GM18511 (cell line): ENCODE measurements around the gene GPAM.

ENCODE experiments used
- ATAC-seq: cut with Tn5 transposase; IDR thresholded peaks from one replicate; pipeline ENCODE4 v1.9.1; 2021; ENCODE audit warnings: mild to moderate bottlenecking, moderate library complexity; ENCODE audit not compliant: unreplicated experiment

Gene GPAM

DNA sequence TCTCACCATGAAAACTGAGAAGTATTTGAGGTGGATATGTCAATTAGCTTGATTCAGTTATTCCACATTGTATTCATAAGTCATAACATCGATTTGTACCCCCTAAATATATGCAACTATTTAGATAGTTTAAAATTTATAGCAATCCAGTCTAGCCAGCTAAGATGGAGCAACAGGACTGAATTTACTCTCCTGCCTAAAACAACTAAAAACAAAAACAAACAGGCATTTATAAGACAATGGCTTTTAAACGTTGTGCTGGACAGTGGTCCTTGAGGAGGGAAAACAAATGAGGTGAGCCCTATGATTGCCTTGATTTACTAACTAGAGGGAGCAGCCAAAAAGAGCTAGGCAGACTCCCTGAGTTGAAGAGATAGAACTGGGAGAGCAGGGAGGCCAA lies 814 bp upstream of the GPAM start:
- ATAC-seq: no peak

DNA sequence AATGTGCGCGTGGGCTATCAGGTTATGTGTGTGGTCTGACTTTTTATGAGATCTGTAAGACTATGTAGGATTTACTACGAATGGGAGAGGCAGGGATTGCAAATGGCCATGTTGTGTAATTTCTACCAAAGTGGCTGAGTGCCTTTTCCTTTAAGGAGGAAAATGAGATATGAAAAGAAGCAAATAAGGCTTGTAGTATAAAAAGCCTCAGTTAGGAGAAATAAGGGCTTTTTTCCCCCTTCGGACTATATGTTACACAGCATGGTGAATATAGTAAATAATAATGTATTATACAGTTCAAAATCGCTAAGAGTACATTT lies 447 bp upstream of the GPAM start:
- no peak for ATAC-seq

DNA sequence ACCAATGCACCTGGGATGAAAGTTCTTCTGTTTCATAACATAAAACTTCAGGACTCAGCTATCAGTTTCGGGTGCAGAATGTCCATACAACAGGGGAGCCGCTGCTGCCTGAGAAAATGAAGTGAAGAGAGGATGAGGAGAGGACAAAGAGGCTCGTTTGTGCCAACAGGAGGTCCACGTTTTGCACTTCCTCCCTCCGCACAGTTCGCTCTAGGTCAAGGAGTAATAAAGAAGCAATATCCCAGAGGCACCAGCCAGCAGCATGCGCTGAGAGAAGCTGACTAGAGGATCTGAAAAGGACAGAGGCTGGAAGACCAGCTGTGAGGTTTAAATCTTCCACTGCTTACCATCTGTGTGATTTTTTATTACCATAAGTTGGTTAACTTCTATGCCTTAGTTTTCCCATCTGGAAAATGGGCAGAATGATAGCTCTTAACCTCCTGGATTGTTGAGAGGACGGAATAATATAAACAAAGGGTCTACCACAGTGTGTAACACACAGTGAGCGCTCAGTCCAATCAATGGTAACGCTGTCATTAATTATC lies 709 bp downstream of the GPAM start:
- ATAC-seq: no peak

DNA sequence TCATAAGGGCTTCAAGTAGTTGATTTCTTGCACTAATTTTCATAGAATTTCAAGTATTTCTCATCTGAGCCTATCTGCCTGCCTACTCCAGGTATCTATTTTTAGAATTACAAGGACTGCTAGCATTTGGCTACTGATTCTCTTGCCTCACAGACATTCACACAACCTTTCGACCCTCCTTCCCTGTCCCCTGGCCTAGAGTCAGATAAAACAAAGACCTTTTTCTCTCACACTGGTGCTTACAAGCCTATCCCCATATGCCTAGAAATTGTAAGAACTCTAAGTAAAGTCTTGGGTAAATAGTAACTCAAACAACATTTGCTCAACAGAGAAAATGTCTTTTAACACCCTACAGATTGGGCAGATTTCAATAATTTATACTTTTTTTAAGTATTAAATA lies 6.3 kb downstream of the GPAM start:
- ATAC-seq: no peak

DNA sequence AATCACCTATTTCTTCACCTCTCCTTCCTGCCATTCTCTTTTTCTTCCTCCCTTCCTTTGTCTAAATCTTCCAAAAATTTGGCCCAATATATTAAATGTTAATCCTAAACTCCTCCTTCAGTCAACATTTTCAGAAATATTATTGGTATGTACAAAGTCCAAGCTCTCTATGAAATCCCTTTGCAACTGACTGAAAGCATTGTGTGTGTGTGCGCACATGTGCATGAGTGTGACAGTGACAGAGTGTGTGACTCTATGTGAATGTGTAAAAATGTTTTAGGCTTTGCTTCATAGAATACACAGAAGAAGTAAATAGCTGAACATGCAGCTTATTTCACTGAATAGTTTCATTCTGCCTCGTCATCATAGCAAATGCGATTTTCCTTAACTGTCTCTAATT lies 7.0 kb downstream of the GPAM start:
- ATAC-seq: no peak

DNA sequence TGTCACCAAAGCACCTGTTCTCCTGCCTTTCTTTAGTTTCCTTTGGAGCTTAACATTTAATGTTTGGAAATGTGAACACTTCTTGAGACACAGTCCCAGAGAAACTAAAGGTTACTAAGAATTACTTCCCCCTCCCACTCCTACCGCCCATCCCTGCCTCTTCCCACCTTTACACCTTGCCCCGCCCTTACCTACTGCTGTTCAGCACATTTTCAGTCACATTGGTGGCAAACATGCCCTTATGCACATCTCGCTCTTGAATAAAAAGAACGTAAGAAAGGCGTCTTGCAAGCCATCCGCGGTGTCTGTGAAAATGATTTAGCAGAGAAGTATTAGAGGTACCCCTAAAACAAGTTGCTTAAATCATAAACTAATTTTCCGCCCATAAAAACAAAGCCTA lies 8.2 kb downstream of the GPAM start:
- no peak for ATAC-seq

DNA sequence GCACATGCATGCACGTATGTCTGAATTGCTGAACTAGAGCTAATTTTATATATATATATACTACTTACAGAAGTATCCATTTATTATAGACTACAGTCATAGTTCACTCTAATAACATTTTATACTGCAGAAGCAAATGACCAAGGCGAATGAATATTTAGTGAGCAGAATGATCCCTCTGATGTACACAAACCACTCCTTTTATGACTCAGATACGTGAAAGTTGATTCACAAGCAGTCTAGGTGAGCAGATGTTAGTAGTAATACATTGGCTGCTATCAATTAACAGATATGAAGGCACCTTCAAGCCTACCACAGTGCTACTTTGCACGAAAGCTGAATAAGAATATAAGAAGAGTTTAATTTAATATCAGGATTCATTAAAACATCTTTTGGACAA lies 10.4 kb downstream of the GPAM start:
- ATAC-seq: no peak

DNA sequence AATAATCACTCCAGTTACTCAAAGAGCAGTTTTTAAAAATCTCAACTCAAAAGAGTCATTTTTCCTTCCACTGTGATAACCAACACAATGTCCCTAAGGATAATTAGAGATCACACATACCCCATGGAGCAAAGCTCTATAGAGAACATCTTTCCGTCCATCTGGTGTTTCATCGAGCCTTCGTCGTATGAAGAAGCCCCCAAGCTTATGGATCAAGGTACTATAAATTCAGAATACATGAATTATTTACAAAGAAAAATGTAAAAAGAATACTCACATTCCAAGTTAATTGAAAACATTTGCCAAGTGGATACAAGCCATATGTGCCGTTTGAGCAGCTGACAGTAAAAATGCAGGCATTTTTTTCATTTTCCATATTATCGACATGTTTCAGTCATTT lies 14.8 kb downstream of the GPAM start:
- ATAC-seq: no peak

DNA sequence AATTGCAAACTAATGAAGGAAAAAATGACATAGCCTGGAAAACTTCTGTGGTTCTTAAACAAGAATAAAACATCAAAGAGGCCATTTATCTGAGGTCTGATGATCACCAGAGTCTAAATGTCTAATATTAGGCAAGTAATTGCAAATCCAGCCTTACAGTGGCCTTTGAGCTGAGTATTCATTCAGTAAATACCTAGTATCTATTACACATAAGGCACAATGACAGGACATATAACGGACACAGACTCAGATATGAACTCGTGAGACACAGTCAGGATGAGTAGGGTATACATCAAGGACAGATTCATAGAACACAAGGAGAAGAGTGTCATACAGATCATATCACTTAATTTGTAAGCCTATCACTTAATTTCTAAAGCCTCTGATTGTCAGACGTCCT lies 16.8 kb downstream of the GPAM start:
- ATAC-seq: no peak

DNA sequence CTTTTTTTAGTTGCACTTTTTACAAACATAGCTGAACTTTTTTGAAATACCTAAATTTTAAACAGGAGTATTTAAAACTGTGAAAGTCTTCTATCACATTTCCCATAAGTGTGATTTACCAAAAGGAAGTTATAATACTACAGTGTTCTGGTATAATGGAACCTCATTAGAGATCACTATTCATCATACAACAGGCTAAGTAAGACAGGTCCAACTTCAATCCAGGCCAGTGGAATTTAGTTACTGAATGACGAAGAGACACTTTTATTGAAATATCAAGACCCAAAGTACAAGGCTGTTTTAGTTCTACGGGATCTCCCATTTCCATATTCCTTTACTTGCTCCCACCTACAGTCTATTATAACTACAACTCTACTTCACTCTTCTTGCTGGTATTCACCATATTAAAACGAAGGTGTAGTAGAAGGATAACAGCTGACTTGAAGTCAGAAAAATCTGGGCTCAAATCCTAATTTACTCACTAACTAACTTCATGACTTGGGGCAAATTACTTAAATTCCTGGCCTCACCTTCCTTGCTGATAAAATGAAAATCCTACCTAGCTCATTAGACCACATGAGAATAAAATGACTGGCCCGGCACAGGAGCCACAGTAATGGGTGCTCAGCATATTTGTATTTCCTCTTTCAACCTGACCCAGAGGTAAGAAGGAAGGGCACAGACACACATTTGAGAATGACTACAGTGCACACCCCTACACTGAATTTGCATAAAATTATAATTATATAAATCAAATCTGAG lies 21.6 kb downstream of the GPAM start:
- no peak for ATAC-seq

DNA sequence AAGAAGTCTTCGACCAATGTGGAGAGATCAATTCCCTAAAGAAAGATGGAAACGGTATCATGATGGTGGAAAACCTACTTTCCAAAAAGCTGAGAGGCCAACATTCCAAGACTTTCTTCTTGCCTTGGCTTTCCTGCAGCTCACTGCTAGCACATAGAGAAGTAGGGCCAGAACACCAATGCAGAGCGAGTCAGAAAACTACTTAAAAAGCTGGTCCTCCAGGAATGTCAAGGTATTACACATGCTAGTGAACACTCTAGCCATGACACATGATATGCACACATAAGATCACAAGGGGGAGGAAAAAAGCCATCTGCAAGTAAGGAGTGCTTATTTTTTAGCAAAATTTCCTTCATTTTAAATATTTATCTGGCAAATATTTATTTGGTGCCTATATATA lies 22.7 kb downstream of the GPAM start:
- no peak for ATAC-seq

DNA sequence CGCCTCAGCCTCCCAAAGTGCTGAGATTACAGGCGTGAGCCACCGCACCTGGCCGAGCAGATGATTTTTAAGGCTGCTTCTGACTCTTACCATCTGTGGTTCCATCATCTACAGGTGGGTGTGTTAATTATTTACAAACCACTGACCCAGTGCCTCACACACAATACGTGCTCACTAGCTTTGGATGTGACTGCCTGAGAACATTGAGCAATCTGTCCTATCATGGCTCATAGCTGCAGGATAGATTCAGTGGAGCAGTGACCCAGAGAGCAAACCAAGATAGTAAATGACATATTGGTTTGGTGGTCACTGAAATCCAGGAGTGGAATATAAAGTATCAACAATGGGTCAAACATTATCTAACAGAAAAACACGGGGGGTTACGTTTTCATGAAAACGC lies 24.1 kb downstream of the GPAM start:
- ATAC-seq: no peak

DNA sequence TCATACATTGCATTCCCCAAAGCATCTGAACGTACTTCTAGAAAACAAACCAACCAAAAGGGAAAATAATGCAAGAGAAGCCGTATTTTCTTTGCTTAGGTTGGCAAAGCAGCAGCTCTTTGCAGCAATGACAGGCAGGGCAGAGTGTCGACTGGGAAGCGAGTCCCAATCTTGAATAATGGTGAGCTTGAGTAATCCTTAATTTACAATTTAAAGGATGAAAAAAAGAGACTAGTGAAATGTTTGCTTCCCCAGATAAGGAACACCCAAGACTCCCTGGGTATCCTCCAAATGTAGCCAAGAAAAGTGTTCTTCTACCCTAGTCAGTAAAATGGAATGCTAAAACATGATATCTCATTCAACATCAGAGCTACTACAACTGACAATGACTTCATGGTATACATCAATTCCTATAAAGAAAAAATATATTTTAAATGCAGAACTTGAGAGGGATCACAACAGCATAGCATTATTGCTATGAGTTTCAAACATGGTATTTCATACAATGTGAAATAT lies 32.0 kb downstream of the GPAM start:
- no peak for ATAC-seq

DNA sequence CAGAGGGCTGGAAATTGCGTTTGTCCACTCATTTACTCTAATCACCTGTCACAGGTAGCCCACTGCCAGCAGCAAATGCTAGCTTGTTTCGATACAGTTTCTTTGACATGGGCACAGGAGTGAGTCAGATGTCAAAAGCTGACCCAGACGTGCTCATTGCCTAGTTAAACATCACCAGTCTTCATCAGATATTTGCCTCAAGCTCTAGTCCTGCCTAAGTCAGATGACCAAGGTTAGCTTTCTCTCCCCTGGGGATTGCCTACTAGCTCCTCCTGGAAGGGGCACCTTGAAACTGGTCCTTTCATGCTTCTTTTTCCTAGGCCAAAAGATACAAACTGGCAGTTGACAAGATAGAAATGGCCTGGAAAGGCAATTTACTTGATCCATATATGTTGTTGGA lies 35.2 kb downstream of the GPAM start:
- ATAC-seq: no peak

DNA sequence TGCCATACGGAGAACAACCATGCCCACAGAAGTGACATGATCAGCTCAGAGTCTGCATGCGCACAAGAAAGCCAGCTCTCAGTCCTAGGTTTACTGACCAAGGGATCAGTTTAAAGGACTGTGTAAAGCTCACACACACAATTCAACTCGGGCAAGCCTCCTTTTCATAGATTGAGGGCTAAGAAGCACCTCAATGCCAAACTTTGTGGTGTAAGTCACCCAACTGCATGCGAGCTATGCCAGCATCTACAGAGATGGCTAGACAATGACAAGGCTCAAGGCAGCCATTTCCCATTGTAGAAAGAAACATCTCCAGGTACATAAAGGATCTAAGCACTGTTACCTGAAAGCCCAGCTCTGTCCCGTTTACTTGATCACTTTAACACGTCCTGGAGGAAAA lies 36.8 kb downstream of the GPAM start:
- ATAC-seq: no peak

DNA sequence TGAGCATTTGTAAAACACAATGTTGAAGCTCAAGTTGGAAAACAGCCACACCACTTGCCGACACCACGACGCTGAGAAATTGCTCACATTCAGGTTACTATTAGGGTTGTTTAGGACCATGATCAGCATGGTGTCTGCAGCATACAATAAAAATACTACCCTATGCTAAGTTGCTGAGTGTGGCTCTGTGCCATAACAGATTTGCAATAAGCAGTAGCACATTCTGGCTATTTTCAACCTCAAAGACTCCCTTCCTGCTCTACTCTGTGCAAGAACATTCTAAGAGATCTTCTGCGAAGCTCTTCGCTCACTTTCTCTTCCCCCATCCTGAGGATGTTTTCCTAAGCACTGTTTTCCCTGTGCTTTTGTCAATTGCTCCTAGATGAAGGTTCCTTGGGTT lies 38.3 kb downstream of the GPAM start:
- no peak for ATAC-seq

DNA sequence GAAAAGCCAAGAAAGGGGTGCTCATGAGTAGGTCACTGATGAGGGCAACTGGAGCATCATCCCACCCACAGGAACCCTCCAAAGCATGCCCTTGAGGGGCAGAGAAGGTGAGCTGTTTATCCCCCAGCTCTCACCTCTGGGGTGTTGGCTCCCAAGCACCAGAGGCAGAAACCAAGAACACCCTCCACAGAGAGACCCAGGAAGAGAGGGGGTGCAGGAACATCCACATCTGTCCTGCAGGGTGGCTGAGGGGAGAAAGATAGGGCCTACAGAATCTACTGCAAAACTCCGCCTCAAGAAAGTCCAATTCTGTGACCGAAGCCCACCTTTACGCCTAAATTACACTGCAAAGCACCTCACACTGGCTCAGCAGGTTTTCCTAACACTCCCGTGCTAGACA lies 40.1 kb downstream of the GPAM start:
- ATAC-seq: no peak

DNA sequence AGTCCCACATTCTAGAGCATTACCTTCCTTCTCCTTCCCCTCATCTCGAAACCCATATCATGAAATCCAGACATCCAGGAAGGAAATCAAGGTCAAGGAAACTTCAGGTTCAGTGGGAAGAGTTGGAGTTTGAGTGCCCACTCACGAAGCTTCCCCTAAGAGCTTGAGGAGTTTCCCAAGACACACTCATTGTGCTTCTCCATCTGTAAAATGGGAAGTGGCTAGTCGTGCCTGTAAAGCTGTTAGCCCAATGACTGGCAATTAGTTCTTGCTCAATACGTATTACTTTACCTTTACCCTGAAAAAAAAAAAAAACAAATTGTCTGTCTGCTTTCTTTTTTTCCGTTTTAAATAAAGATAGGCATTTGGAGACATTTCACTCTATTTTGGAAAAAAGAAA lies 42.3 kb downstream of the GPAM start:
- no peak for ATAC-seq

DNA sequence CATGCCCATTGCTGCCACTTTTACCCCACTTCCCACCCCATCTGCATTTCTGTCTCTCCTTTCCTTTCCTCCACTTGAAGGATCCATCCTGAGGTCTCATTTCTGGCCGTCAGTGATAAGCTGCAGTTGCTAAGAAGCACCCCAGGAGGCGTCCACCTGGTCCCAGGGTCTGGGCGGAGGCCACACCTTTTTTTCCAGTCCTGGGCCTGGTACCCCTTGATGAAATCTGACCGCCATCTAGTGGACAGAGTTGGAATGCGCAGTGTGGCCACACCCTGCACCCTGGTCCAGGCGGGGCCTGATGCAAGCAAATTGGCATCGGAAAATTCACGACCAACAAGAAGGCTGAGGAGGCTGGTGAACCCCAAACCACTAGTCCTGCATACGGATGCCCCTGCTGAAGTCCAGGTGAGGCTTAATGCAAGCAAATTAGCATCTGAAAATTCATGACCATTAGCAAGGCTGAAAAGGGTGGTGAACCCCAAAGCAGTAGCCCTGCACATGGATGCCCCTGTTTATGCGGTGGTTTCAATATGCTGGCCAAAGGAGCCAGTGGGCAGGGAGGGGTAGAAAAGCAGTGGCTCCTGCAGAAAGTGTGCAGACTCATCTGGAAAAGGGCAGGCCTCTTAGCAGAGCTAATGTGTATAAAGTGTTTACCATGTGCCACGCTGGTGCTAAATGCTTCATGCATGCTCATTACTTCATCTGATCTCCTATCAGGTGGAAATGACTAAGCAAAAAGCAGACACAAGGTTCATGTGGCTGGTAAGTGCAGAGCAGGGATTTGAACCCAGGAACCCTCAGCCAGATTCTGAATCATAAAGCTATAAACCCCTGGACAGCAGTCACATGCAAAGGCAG lies 43.2 kb downstream of the GPAM start:
- peak; percentile 98 for ATAC-seq

DNA sequence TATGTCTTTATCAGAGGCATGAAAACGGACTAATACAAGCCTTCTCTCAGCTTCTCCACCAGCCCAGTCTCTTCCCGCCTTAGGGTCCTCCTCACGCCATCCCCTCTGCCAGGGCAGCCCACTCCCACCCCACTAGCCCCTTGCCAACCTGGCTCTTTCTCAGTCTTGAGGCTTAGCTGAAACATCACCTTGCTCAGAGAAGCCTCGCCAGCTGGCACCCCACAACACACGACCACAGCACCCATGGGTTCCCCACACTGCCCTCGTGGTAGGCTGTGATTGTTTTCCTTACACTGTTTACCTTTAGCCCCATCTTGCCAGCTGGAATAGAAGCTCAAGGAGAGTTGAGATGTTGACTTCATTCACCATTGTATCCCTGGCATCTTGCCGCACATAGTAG lies 44.4 kb downstream of the GPAM start:
- ATAC-seq: no peak

DNA sequence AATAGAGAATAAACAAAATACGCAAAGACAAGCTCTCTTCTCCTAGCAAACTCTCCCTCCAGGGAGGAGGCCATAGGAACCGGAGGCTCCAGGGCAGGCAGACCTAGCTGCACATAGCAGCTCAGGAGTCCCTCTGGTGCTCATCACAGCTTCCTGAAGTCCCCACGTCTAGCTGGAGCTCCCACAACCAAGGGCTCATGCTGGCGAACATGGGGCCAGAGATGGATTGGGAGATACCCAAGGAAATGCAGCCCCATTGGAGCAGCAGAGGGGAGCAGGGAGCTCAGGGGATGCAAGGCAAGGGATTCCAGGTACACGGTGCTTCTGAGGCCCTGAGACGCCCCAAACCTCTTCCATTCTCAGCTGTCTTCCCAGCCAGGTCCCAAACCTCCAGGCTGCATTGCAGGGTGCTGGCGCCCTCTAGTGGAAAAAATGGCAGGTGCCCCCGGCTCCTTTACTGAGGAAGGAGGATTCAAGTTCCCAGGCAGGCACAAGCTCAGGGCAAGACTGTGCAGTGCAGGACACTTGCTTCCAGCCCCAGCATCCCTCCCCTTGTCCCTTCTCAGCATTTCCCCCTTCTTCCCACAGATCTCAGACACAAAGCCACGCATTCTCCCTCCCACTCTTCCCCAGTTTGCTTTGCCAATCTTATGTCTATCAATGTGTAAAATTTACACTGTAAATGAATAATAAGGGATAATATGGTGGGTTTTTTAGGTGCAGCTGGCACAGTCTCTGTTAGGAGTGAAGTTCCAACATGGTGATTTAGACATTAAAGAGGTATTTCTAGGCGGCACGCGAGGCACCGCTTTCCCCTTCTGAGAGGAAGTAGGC lies 46.2 kb downstream of the GPAM start:
- peak; percentile 58 for ATAC-seq
